Heart right ventricle (tissue), 16 donors: ENCODE measurements around the gene DUSP16. TPM values are rescaled to one million over a fixed set of nuclear protein-coding genes. Genes with fewer than 3 reads are reported as not detected.
"Not testable (repeated sequence)": the region's sequence is repeated elsewhere in the genome, so short reads cannot be mapped to it uniquely, and the experiment has no call there.

Experiments used
- ATAC-seq, 8 donors: fragments of 200-7000 bp; cut with Tn5 transposase; one replicate each; pipeline ENCODE4 v1.9.1; 2020; ENCODE audit warnings: mild to moderate bottlenecking in 8 of 8, moderate library complexity in 8 of 8, moderate number of reproducible peaks in 1 of 8
- DNase-seq, 2 donors: peaks; one replicate each; pipeline ENCODE4 v3.0.0-alpha.2; 2020
- H3K27ac ChIP-seq, 10 donors: fragments of 200-600 bp; sonication (generic) in 2 of 10; one replicate each; pipeline versions ENCODE4 v1.5.0 to v1.8.0; 2020 to 2022; ENCODE audit warnings: mild to moderate bottlenecking in 3 of 10
- H3K27me3 ChIP-seq, 7 donors: fragments of 200-600 bp; one replicate each; pipeline ENCODE4 v1.8.0; 2021 to 2022; ENCODE audit warnings: mild to moderate bottlenecking in 2 of 7
- H3K36me3 ChIP-seq, 9 donors: fragments of 200-600 bp; sonication (generic) in 1 of 9; one replicate each; pipeline versions ENCODE4 v1.5.0 to v1.8.0; 2020 to 2022; ENCODE audit warnings: mild to moderate bottlenecking in 2 of 9
- H3K4me1 ChIP-seq, 9 donors: fragments of 200-600 bp; sonication (generic) in 1 of 9; one replicate each; pipeline versions ENCODE4 v1.5.0 to v1.8.0; 2020 to 2022; ENCODE audit warnings: mild to moderate bottlenecking in 4 of 9
- H3K4me3 ChIP-seq, 10 donors: fragments of 200-600 bp; sonication (generic) in 2 of 10; one replicate each; pipeline versions ENCODE4 v1.5.0 to v1.8.0; 2020 to 2022; ENCODE audit warnings: mild to moderate bottlenecking in 7 of 10, moderate library complexity in 2 of 10
- H3K9me3 ChIP-seq, 11 donors: fragments of 200-600 bp in 10 of 11; sonication (generic) in 2 of 11; one replicate each; pipeline versions ENCODE4 v1.5.0 to v1.8.0; 2013 to 2022; ENCODE audit warnings: mild to moderate bottlenecking in 2 of 11, control low read depth in 1 of 11, moderate library complexity in 1 of 11
- WGBS, 2 donors: extraction: QIAGEN DNeasy Blood & Tissue Kit; methylation state at CpG; one replicate each; pipeline ENCODE4 v1.1.7; 2013; ENCODE audit warnings: inconsistent platforms in 1 of 2; 5-methylcytosine and 5-hydroxymethylcytosine counted together
- intact Hi-C, 10 donors: fragments of 100-400 bp; cut with DNase I; formaldehyde crosslinking; loops; one replicate each; pipeline versions ENCODE4 v1.11.1 to v1.14.2; 2022
- polyA plus RNA-seq, 2 donors: library from polyadenylated mRNA; stranded (reverse); fragments of 200-250 nt; gene quantifications; one replicate each; pipeline ENCODE4 v1.2.3, GENCODE V29; 2013
- total RNA-seq, 10 donors: library from RNA; stranded (reverse); fragmentation: NEBNext Ultra II Directional in 3 of 10; extraction: Animal tissue kit (Norgen Biotek cat#: 25700) in 3 of 10; gene quantifications; one replicate each; pipeline versions ENCODE4 v1.2.1 to v1.2.4, GENCODE V29; 2021 to 2023
- TF ChIP-seq, protein P1 (sequence below), 9 donors: fragments of 200-600 bp; sonication (generic) in 2 of 9; IDR thresholded peaks; one replicate each; pipeline versions ENCODE4 v1.5.0 to v1.8.0; 2021 to 2022; ENCODE audit warnings: antibody characterized with exemption in 9 of 9, mild to moderate bottlenecking in 5 of 9, moderate library complexity in 1 of 9
- donor health status: Arrhythmogenic right ventricular cardiomyopathy.
- donor health status: ischemic (EF 13 %, LVEDD 7.1; RV severe dilation, severe dysfunction).
- donor health status: healthy with polysubstance abuse.
- donor health status: DM: no; HTN: yes; CAD: no.
- donor health status: DM: no; HTN: no; CAD: no.
- donor health status: ischemic (EF 25% LVEDD 6.9; RV normal size, moderate dysfunction).
- donor health status: ischemic (EF 25% LVEDD 5.7; RV mildly dilated, moderate dysfunction).
- donor health status: healthy.
- donor health status: DM: yes; HTN: yes; CAD: no.
- donor health status: Ischemic cardiomyopathy.
- donor health status: ischemic (EF 35%, LVEDD 5.7; RV mildly dilated, moderate dysfunction).
- donor health status: nonischemic (EF 11% LVEDD 7.7; RV severe dilation, severe dysfunction).
- donor health status: DM: yes; HTN: yes; CAD: no.
- donor health status: PGD.
- donor health status: ischemic (EF 29% LVEDD 5.4; RV normal size, mild dysfunction).
- donor health status: nonischemic (EF 23%, LVEDD 6.1; RV moderate dilation, normal function).

Gene DUSP16
- total and polyA plus RNA-seq, 12 donors: 2.6 to 21.7 (median 15.8) TPM

- no peaks in the 10 kb centered on the region for H3K27me3 ChIP-seq
- 30 to 31% methylated on average over 3 of the region's 3 CpGs for WGBS, 2 donors
- ATAC-seq: peak; percentile 45 to 87 (median 74)
- no peaks in the 10 kb centered on the region for H3K9me3 ChIP-seq
- no peaks in the 10 kb centered on the region for H3K36me3 ChIP-seq
- peak overlapping the region in 7 of 10 donors; percentile 23 to 42 (median 28) for H3K4me3 ChIP-seq
- DNase-seq: peak in 1 of 2 donors; percentile 42
- intact Hi-C loops: loop anchor here in 5 of 10 donors (1.0 to 5.0 kb wide), 3 partner anchors 54 to 196 kb away; partner anchors contain the start of gene DUSP16 (in 4 of the 5)
- TF ChIP-seq, protein P1, sequence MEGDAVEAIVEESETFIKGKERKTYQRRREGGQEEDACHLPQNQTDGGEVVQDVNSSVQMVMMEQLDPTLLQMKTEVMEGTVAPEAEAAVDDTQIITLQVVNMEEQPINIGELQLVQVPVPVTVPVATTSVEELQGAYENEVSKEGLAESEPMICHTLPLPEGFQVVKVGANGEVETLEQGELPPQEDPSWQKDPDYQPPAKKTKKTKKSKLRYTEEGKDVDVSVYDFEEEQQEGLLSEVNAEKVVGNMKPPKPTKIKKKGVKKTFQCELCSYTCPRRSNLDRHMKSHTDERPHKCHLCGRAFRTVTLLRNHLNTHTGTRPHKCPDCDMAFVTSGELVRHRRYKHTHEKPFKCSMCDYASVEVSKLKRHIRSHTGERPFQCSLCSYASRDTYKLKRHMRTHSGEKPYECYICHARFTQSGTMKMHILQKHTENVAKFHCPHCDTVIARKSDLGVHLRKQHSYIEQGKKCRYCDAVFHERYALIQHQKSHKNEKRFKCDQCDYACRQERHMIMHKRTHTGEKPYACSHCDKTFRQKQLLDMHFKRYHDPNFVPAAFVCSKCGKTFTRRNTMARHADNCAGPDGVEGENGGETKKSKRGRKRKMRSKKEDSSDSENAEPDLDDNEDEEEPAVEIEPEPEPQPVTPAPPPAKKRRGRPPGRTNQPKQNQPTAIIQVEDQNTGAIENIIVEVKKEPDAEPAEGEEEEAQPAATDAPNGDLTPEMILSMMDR (IDR thresholded peaks at IDR 0.05): no peak
- peaks cover 0 to 68% (median 56%) of the 10 kb centered on the region in 9 donors for H3K4me1 ChIP-seq
- H3K27ac ChIP-seq: peak overlapping the region; percentile 44 to 87 (median 68)
Measured at GRCh38 chr12:12506496-12506890, 56.2 kb downstream of the DUSP16 start.

GRCh38 chr12:12505544-12506495 is 56.8 kb downstream of the DUSP16 start:
- intact Hi-C loops: loop anchor here in 5 of 10 donors (1.0 to 5.0 kb wide), 3 partner anchors 54 to 196 kb away; partner anchors contain the start of gene DUSP16 (in 4 of the 5)
- Histone ChIP-seq H3K4me1 (peaks cover 0 to 68% (median 56%) of the 10 kb centered on the region in 9 donors), H3K9me3 (no peaks in the 10 kb centered on the region), H3K27me3 (no peaks in the 10 kb centered on the region), H3K27ac (peak overlapping the region; percentile 44 to 87 (median 68)), H3K36me3 (no peaks in the 10 kb centered on the region), H3K4me3 (peak overlapping the region in 7 of 10 donors; percentile 23 to 42 (median 28))
- peak in 1 of 2 donors; percentile 20 for DNase-seq
- ATAC-seq: peak; percentile 75 to 88 (median 84)
- TF ChIP-seq, protein P1 (IDR thresholded peaks at IDR 0.05): no peak
- 18 to 22% methylated on average over 11 of the region's 11 CpGs for WGBS, 2 donors

GRCh38 chr12:12503384-12504078 is 59.1 kb downstream of the DUSP16 start:
- H3K4me3 ChIP-seq: no peak overlapping the region
- DNase-seq (no peak), ATAC-seq (no peak)
- WGBS, 2 donors: 93 to 96% methylated on average over 9 of the region's 9 CpGs
- intact Hi-C loops: no loop called here
- peaks cover 0 to 19% (median 4%) of the 10 kb centered on the region in 9 donors for H3K36me3 ChIP-seq
- H3K27ac ChIP-seq: peak overlapping the region in 2 of 10 donors; percentile 31 to 79
- no peaks in the 10 kb centered on the region for H3K27me3 ChIP-seq
- H3K9me3 ChIP-seq: no peaks in the 10 kb centered on the region
- H3K4me1 ChIP-seq: peaks cover 0 to 50% (median 38%) of the 10 kb centered on the region in 9 donors
- TF ChIP-seq, protein P1 (IDR thresholded peaks at IDR 0.05): peak in 1 of 9 donors; percentile 8

- TF ChIP-seq, protein P1 (IDR thresholded peaks at IDR 0.05): no peak
- Histone ChIP-seq H3K9me3 (no peaks in the 10 kb centered on the region), H3K36me3 (peaks cover 0 to 26% (median 4%) of the 10 kb centered on the region in 9 donors), H3K4me3 (no peak overlapping the region), H3K27me3 (no peaks in the 10 kb centered on the region), H3K4me1 (peaks cover 0 to 43% (median 33%) of the 10 kb centered on the region in 9 donors), H3K27ac (no peak overlapping the region)
- 94 to 98% methylated on average over 5 of the region's 5 CpGs for WGBS, 2 donors
- intact Hi-C loops: no loop called here
- ATAC-seq (no peak), DNase-seq (no peak)
Measured at GRCh38 chr12:12502815-12503151, 59.9 kb downstream of the DUSP16 start.

- H3K9me3 ChIP-seq, intact Hi-C loops, H3K4me3 ChIP-seq, ATAC-seq, H3K27me3 ChIP-seq, DNase-seq, H3K27ac ChIP-seq: not testable (repeated sequence)
- Histone ChIP-seq H3K36me3 (peaks cover 0 to 31% (median 4%) of the 10 kb centered on the region in 9 donors), H3K4me1 (peaks cover 0 to 38% (median 28%) of the 10 kb centered on the region in 9 donors)
- WGBS, 2 donors: 90 to 92% methylated on average over 7 of the region's 7 CpGs
Measured at GRCh38 chr12:12502130-12502814, 60.4 kb downstream of the DUSP16 start.
